ENCODE results near the gene CLEC16A.
"Not testable (repeated sequence)": the region's sequence is repeated elsewhere in the genome, so short reads cannot be mapped to it uniquely, and the experiment has no call there.

Gene CLEC16A

DNA sequence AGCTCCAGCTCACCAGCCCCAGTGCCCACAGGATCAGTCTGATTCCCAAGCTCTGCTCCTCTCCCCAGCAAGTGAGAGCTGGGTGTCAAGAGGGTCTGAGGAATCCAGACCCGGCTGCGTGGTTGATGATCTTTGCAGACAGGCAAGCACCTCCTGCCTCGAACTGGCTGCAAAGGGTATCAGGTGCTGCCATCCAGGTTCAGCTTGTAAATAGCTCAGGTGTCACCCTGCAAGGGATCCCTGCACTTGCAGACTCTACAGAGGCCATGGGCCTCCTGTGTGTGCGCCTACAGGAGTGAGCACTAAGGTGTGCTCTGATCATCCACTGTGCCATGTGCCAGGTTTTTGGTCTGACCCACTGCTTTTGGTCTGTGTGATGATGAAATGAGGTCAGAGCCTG, 18.3 kb upstream of the CLEC16A start:
- Histone ChIP-seq H3K4me1 (ENCODE audit: control insufficient read depth in 1 of 2, insufficient read depth in 1 of 2, low read depth in 1 of 2, low read length in 1 of 2) (peaks cover 11 to 17% of the 10 kb centered on the region in 2 experiments), H3K36me3 (peaks cover 26% of the 10 kb centered on the region), H3K4me3 (ENCODE audit: low read depth in 1 of 2, low read length in 1 of 2) (no peak overlapping the region), H3K27ac (no peak overlapping the region), H3K27me3 (no peaks in the 10 kb centered on the region), H3K9me3 (no peaks in the 10 kb centered on the region)
- no peak for TF ChIP-seq CTCF (IDR thresholded peaks at IDR 0.05)

DNA sequence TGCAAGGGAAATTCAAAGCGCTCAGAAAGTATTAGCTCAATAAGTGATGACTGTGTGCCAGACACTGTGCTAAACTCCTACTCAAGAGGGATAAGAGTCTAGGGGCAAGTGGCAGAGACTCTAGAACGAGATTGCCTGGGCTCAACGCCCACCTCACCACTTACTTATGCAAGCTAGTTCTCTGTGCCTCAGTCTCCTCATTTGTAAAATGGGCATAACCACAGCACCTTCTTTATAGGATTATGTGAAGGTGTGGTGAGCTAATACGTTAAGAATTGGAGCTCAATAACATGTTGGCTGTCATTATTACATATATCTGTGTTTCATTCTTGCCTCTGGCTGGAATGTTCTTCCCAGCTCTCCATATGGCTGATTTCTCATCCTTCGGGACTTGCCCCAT, 17.5 kb upstream of the CLEC16A start:
- Histone ChIP-seq H3K4me3 (ENCODE audit: low read depth in 1 of 2, low read length in 1 of 2) (no peak overlapping the region), H3K4me1 (ENCODE audit: control insufficient read depth in 1 of 2, insufficient read depth in 1 of 2, low read depth in 1 of 2, low read length in 1 of 2) (peaks cover 11 to 24% of the 10 kb centered on the region in 2 experiments), H3K36me3 (peaks cover 26% of the 10 kb centered on the region), H3K27me3 (no peaks in the 10 kb centered on the region), H3K27ac (no peak overlapping the region), H3K9me3 (no peaks in the 10 kb centered on the region)
- TF ChIP-seq CTCF (IDR thresholded peaks at IDR 0.05): no peak

- H3K4me1 ChIP-seq (ENCODE audit: control insufficient read depth in 1 of 2, insufficient read depth in 1 of 2, low read depth in 1 of 2, low read length in 1 of 2): peaks cover 12 to 26% of the 10 kb centered on the region in 2 experiments
- no peaks in the 10 kb centered on the region for H3K27me3 ChIP-seq
- H3K36me3 ChIP-seq: peaks cover 26% of the 10 kb centered on the region
- no peak overlapping the region for H3K4me3 ChIP-seq (ENCODE audit: low read depth in 1 of 2, low read length in 1 of 2)
- no peak for TF ChIP-seq CTCF (IDR thresholded peaks at IDR 0.05)
- no peaks in the 10 kb centered on the region for H3K9me3 ChIP-seq
- H3K27ac ChIP-seq: no peak overlapping the region
Observed at GRCh38 chr16:10927497-10928112, 16.8 kb upstream of the CLEC16A start.

DNA sequence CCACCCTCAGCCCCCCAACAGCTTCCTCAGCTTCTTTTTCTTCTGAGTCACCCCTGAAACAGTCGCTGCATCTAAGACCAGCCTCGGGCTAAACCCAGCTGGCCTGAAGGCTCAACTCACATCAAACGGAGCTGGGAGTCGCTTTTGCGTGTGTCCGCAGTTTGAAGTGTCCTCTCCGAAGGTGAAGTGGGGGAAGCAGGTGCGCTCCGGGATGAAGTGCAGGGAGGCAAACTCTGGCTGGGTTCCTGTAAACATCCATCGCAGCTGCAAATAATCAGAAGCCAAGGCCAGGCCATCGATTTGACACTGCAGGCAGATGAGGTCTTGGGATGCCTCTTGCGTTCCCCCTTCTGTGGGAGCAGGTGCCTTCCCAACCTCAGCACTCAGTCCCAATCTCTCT, 15.3 kb upstream of the CLEC16A start:
- peaks cover 26% of the 10 kb centered on the region for H3K36me3 ChIP-seq

GRCh38 chr16:10929853-10930754, 14.3 kb upstream of the CLEC16A start:
- no peaks in the 10 kb centered on the region for H3K27me3 ChIP-seq
- no peak overlapping the region for H3K4me3 ChIP-seq (ENCODE audit: low read depth in 1 of 2, low read length in 1 of 2)
- no peaks in the 10 kb centered on the region for H3K9me3 ChIP-seq
- TF ChIP-seq CTCF (IDR thresholded peaks at IDR 0.05): no peak
- H3K27ac ChIP-seq: no peak overlapping the region
- H3K4me1 ChIP-seq (ENCODE audit: control insufficient read depth in 1 of 2, insufficient read depth in 1 of 2, low read depth in 1 of 2, low read length in 1 of 2): peaks cover 22 to 34% of the 10 kb centered on the region in 2 experiments
- peaks cover 18% of the 10 kb centered on the region for H3K36me3 ChIP-seq

More for the DNA sequence above, 15.3 kb upstream of the CLEC16A start:
- H3K4me1 ChIP-seq (ENCODE audit: control insufficient read depth in 1 of 2, insufficient read depth in 1 of 2, low read depth in 1 of 2, low read length in 1 of 2): peaks cover 22 to 34% of the 10 kb centered on the region in 2 experiments
- not testable (repeated sequence) for H3K27me3 ChIP-seq; H3K27ac ChIP-seq; H3K9me3 ChIP-seq; H3K4me3 ChIP-seq (ENCODE audit: low read depth in 1 of 2, low read length in 1 of 2)

DNA sequence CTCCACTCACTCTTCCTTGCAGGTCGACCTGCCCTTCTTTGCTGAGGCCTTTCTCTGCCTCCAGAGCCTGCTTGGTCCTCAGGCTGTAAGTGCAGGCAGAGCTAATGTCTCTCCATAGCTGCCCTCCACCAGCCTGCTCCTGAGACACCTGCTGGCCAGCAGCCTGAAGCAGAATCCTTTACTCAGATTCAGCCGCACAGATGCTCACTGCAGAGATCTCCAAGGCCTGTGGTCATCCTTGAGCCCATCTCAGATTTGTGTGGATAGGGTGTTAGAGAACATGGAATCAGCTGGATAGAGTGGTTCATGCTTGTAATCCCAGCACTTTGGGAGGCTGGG, 13.6 kb upstream of the CLEC16A start:
- peaks cover 13% of the 10 kb centered on the region for H3K36me3 ChIP-seq
- no peak for TF ChIP-seq CTCF (IDR thresholded peaks at IDR 0.05)

More for the DNA sequence above, 13.6 kb upstream of the CLEC16A start:
- Histone ChIP-seq H3K27ac (no peak overlapping the region), H3K27me3 (no peaks in the 10 kb centered on the region), H3K4me3 (ENCODE audit: low read depth in 1 of 2, low read length in 1 of 2) (no peak overlapping the region), H3K9me3 (no peaks in the 10 kb centered on the region), H3K4me1 (ENCODE audit: control insufficient read depth in 1 of 2, insufficient read depth in 1 of 2, low read depth in 1 of 2, low read length in 1 of 2) (peaks cover 22 to 34% of the 10 kb centered on the region in 2 experiments)

Measured in neutrophil (primary cell).